SK-N-SH treated with all-trans-retinoic acid at 6 μM for 48 hours (cell line): ENCODE data around the gene MKS1.

Experiments used
- ATAC-seq: fragments of 200-7000 bp; cut with Tn5 transposase; 3 replicates; pipeline ENCODE4 v1.9.1; 2020; ENCODE audit warnings: mild to moderate bottlenecking, moderate library complexity
- ARNTL ChIP-seq: fragments of 450-650 bp; formaldehyde crosslinking; IDR thresholded peaks from 2 replicates; pipeline ENCODE4 v1.5.0; 2020; ENCODE audit warnings: low read depth, mild to moderate bottlenecking, moderate library complexity, borderline replicate concordance
- BACH2 ChIP-seq: fragments of 250-450 bp; sonication (Bioruptor Pico); IDR thresholded peaks from 2 replicates; pipeline ENCODE4 v1.9.0; 2021; ENCODE audit warnings: mild to moderate bottlenecking, borderline replicate concordance
- CREB5 ChIP-seq: fragments of 250-450 bp; sonication (Bioruptor Pico); IDR thresholded peaks from 2 replicates; pipeline ENCODE4 v1.5.1; 2020; ENCODE audit warnings: low read depth, mild to moderate bottlenecking, moderate library complexity
- CSDC2 ChIP-seq: fragments of 250-450 bp; sonication (Bioruptor Pico); IDR thresholded peaks from 2 replicates; pipeline ENCODE4 v1.5.0; 2020; ENCODE audit warnings: mild to moderate bottlenecking, moderate library complexity
- ESRRG ChIP-seq: fragments of 250-450 bp; sonication (Bioruptor Pico); IDR thresholded peaks from 2 replicates; pipeline ENCODE4 v1.6.1; 2021; ENCODE audit warnings: mild to moderate bottlenecking
- GLIS3 ChIP-seq: fragments of 250-450 bp; sonication (Bioruptor Pico); IDR thresholded peaks from 2 replicates; pipeline ENCODE4 v1.5.0; 2020; ENCODE audit warnings: mild to moderate bottlenecking, moderate library complexity
- ISL1 ChIP-seq: fragments of 250-450 bp; sonication (Bioruptor Pico); IDR thresholded peaks from 2 replicates; pipeline ENCODE4 v2.1.2; 2022; ENCODE audit warnings: mild to moderate bottlenecking, moderate library complexity
- OSR1 ChIP-seq: fragments of 250-450 bp; sonication (Bioruptor Pico); IDR thresholded peaks from 2 replicates; pipeline ENCODE4 v1.8.0; 2022; ENCODE audit warnings: moderate library complexity, mild to moderate bottlenecking, inconsistent platforms
- POU6F1 ChIP-seq: fragments of 250-450 bp; sonication (Bioruptor Pico); IDR thresholded peaks from 2 replicates; pipeline ENCODE4 v1.8.0; 2021; ENCODE audit warnings: low read depth, mild to moderate bottlenecking, moderate library complexity, borderline replicate concordance
- PPARA ChIP-seq: fragments of 250-450 bp; sonication (Bioruptor Pico); IDR thresholded peaks from 2 replicates; pipeline ENCODE4 v1.5.0; 2020; ENCODE audit warnings: mild to moderate bottlenecking, borderline replicate concordance
- RARB ChIP-seq: fragments of 250-450 bp; sonication (Bioruptor Pico); IDR thresholded peaks from 2 replicates; pipeline ENCODE4 v1.8.0; 2021; ENCODE audit warnings: mild to moderate bottlenecking, moderate library complexity
- TCF4 ChIP-seq: fragments of 250-450 bp; sonication (Bioruptor Pico); IDR thresholded peaks from 2 replicates; pipeline ENCODE4 v1.8.0; 2021; ENCODE audit warnings: mild to moderate bottlenecking, moderate library complexity, borderline replicate concordance
- TSHZ2 ChIP-seq: fragments of 250-450 bp; sonication (Bioruptor Pico); IDR thresholded peaks from 2 replicates; pipeline ENCODE4 v1.5.0; 2020; ENCODE audit warnings: mild to moderate bottlenecking, moderate library complexity
- ZC3H10 ChIP-seq: fragments of 250-450 bp; sonication (Bioruptor Pico); IDR thresholded peaks from 2 replicates; pipeline ENCODE4 v1.5.1; 2021; ENCODE audit warnings: mild to moderate bottlenecking, moderate library complexity
- ZNF565 ChIP-seq: fragments of 450-650 bp; formaldehyde crosslinking; conservative IDR thresholded peaks from 2 replicates; pipeline ENCODE4 v1.5.0; 2020; ENCODE audit warnings: low read depth, mild to moderate bottlenecking, moderate library complexity
- ZNF70 ChIP-seq: fragments of 450-650 bp; formaldehyde crosslinking; IDR thresholded peaks from 2 replicates; pipeline ENCODE4 v1.5.0; 2020; ENCODE audit warnings: mild to moderate bottlenecking, moderate library complexity
- ZNF8 ChIP-seq: fragments of 450-650 bp; formaldehyde crosslinking; IDR thresholded peaks from 2 replicates; pipeline ENCODE4 v1.5.0; 2020; ENCODE audit warnings: mild to moderate bottlenecking, moderate library complexity
- TF ChIP-seq, protein P1 (sequence below): fragments of 250-450 bp; sonication (Bioruptor Pico); IDR thresholded peaks from 2 replicates; pipeline ENCODE4 v1.8.0; 2020; ENCODE audit warnings: mild to moderate bottlenecking, moderate library complexity, borderline replicate concordance
- TF ChIP-seq, protein P2 (sequence below): fragments of 250-450 bp; sonication (Bioruptor Pico); IDR thresholded peaks from 2 replicates; pipeline ENCODE4 v1.5.1; 2021; ENCODE audit warnings: mild to moderate bottlenecking, moderate library complexity

MKS1 gene

GRCh38 chr17:58219789-58220183 is 731 bp upstream of the MKS1 start:
- TF ChIP-seq CSDC2 (CRISPR knock-in tag) (no peak), ESRRG (CRISPR knock-in tag) (no peak), BACH2 (CRISPR knock-in tag) (no peak), RARB (CRISPR knock-in tag) (no peak), OSR1 (no peak), POU6F1 (no peak), ZC3H10 (no peak), GLIS3 (CRISPR knock-in tag) (no peak), ZNF8 (CRISPR knock-in tag) (no peak), CREB5 (CRISPR knock-in tag) (no peak)
- TF ChIP-seq, protein P1, sequence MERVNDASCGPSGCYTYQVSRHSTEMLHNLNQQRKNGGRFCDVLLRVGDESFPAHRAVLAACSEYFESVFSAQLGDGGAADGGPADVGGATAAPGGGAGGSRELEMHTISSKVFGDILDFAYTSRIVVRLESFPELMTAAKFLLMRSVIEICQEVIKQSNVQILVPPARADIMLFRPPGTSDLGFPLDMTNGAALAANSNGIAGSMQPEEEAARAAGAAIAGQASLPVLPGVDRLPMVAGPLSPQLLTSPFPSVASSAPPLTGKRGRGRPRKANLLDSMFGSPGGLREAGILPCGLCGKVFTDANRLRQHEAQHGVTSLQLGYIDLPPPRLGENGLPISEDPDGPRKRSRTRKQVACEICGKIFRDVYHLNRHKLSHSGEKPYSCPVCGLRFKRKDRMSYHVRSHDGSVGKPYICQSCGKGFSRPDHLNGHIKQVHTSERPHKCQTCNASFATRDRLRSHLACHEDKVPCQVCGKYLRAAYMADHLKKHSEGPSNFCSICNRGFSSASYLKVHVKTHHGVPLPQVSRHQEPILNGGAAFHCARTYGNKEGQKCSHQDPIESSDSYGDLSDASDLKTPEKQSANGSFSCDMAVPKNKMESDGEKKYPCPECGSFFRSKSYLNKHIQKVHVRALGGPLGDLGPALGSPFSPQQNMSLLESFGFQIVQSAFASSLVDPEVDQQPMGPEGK (CRISPR knock-in tag) = no peak
- no peak for ATAC-seq

GRCh38 chr17:58217766-58218165 is 1.3 kb downstream of the MKS1 start:
- no peak for ATAC-seq
- TF ChIP-seq, protein P2, sequence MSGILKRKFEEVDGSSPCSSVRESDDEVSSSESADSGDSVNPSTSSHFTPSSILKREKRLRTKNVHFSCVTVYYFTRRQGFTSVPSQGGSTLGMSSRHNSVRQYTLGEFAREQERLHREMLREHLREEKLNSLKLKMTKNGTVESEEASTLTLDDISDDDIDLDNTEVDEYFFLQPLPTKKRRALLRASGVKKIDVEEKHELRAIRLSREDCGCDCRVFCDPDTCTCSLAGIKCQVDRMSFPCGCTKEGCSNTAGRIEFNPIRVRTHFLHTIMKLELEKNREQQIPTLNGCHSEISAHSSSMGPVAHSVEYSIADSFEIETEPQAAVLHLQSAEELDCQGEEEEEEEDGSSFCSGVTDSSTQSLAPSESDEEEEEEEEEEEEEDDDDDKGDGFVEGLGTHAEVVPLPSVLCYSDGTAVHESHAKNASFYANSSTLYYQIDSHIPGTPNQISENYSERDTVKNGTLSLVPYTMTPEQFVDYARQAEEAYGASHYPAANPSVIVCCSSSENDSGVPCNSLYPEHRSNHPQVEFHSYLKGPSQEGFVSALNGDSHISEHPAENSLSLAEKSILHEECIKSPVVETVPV (CRISPR knock-in tag) = no peak
- no peak for TF ChIP-seq ISL1 (CRISPR knock-in tag)
- no peak for TF ChIP-seq TCF4
- no peak for TF ChIP-seq ZNF70 (CRISPR knock-in tag)
- no peak for TF ChIP-seq POU6F1
- TF ChIP-seq ZNF8 (CRISPR knock-in tag) = no peak
- TF ChIP-seq, protein P1 (CRISPR knock-in tag) = no peak
- no peak for TF ChIP-seq BACH2 (CRISPR knock-in tag)
- TF ChIP-seq TSHZ2 = no peak
- no peak for TF ChIP-seq ESRRG (CRISPR knock-in tag)
- no peak for TF ChIP-seq PPARA
- no peak for TF ChIP-seq ZC3H10
- no peak for TF ChIP-seq ARNTL (CRISPR knock-in tag)
- no peak for TF ChIP-seq CREB5 (CRISPR knock-in tag)
- no peak for TF ChIP-seq OSR1
- no peak for TF ChIP-seq ZNF565
- no peak for TF ChIP-seq RARB (CRISPR knock-in tag)
